K562 (cell line): ENCODE data around the gene B3GAT3. TPM values are rescaled to one million over a fixed set of nuclear protein-coding genes. Genes with fewer than 3 reads are reported as not detected.
"Not testable (repeated sequence)": the region's sequence is repeated elsewhere in the genome, so short reads cannot be mapped to it uniquely, and the experiment has no call there.

Source experiments
- ATAC-seq: fragments of 200-7000 bp; cut with Tn5 transposase; 3 replicates; pipeline ENCODE4 v1.9.1; 2020; ENCODE audit warnings: moderate library complexity
- BruUV-seq: library from RNA; stranded (reverse); fragments of 400-500 nt; replicated peaks from 2 replicates; lab custom pipeline; 2021; lab: Mats Ljungman, UMichigan
- CTCF ChIA-PET: fragments of 300-600 bp; formaldehyde crosslinking; extraction: SDS; loops from one replicate; lab custom pipeline; 2021; ENCODE audit warnings: low intra/inter-chr PET ratio; lab: Yijun Ruan, JAX
- POLR2A ChIA-PET: fragments of 300-600, 350-650 bp; sonication (Branson Sonifier 250); formaldehyde crosslinking; extraction: SDS; loops from one replicate; lab custom pipeline; 2021; ENCODE audit warnings: antibody characterized with exemption, inconsistent platforms; lab: Yijun Ruan, JAX
- DNase-seq, 4 experiments: peaks; one replicate each; pipeline versions ENCODE4 v3.0.0 to v3.0.0-alpha.2; 2011 to 2018; ENCODE audit warnings: low spot score in 3 of 4, mixed read lengths in 3 of 4; ENCODE audit errors: extremely low read depth in 1 of 4
- FAIRE-seq: peaks from 2 replicates; lab custom pipeline; 2011; peaks lifted over from hg19 to GRCh38; lab: Jason Lieb, UNC
- H2AFZ ChIP-seq: 2 replicates; pipeline ENCODE4 v1.6.0; 2011; ENCODE audit warnings: low read depth, low read length, control low read depth, inconsistent platforms
- H3K27ac ChIP-seq: fragments of 200-600 bp; 3 replicates; pipeline ENCODE4 v1.8.0; 2011; ENCODE audit warnings: low read depth, mild to moderate bottlenecking, control low read depth, inconsistent platforms, low read length, moderate library complexity, mixed read lengths; ENCODE audit errors: extremely low read depth
- H3K27me3 ChIP-seq, 2 experiments: fragments of 300-600 bp in 1 of 2; 2 replicates in 1 of 2; 3 replicates in 1 of 2; pipeline versions ENCODE4 v1.6.0 to v1.8.0; 2011; ENCODE audit warnings: inconsistent platforms in 2 of 2, low read length in 2 of 2, mild to moderate bottlenecking in 1 of 2, mixed read lengths in 1 of 2, moderate library complexity in 1 of 2; ENCODE audit not compliant: control insufficient read depth in 2 of 2, insufficient read depth in 2 of 2
- H3K36me3 ChIP-seq: fragments of 300-600 bp; 3 replicates; pipeline ENCODE4 v1.8.0; 2011; ENCODE audit warnings: mild to moderate bottlenecking, low read length, inconsistent platforms; ENCODE audit not compliant: control insufficient read depth, insufficient read depth
- H3K4me1 ChIP-seq, 2 experiments: fragments of 200-600 bp in 1 of 2; replicated peaks in 1 of 2; 2 replicates in 1 of 2; 3 replicates in 1 of 2; pipeline versions ENCODE4 v1.5.1 to v1.8.0; 2011; ENCODE audit warnings: inconsistent platforms in 2 of 2, low read length in 2 of 2, mild to moderate bottlenecking in 1 of 2, mixed read lengths in 1 of 2, moderate library complexity in 1 of 2; ENCODE audit not compliant: control insufficient read depth in 2 of 2, insufficient read depth in 2 of 2
- H3K4me2 ChIP-seq: 2 replicates; pipeline ENCODE4 v1.6.1; 2011; ENCODE audit warnings: low read length, control low read depth, inconsistent platforms, mixed read lengths; ENCODE audit not compliant: insufficient read depth
- H3K4me3 ChIP-seq: fragments of 200-600 bp; sonication (generic), shearing (Covaris generic); 2 replicates; pipeline ENCODE4 v1.5.1; 2016; ENCODE audit warnings: control low read depth, inconsistent platforms
- H3K79me2 ChIP-seq: fragments of 200-600 bp; 3 replicates; pipeline ENCODE4 v1.8.0; 2011; ENCODE audit warnings: low read length, inconsistent platforms; ENCODE audit not compliant: control insufficient read depth, insufficient read depth
- H3K9ac ChIP-seq, 2 experiments: 2 replicates each; pipeline versions ENCODE4 v1.6.0 to v1.6.1; 2011; ENCODE audit warnings: low read depth in 2 of 2, low read length in 2 of 2, control low read depth in 1 of 2, inconsistent platforms in 1 of 2, mild to moderate bottlenecking in 1 of 2, mixed read lengths in 1 of 2; ENCODE audit not compliant: insufficient read depth in 1 of 2
- H3K9me1 ChIP-seq: one replicate; pipeline ENCODE4 v1.6.0; 2011; ENCODE audit warnings: inconsistent platforms, mild to moderate bottlenecking, low read length, moderate library complexity; ENCODE audit not compliant: control insufficient read depth, insufficient read depth
- H3K9me3 ChIP-seq: replicated peaks from 2 replicates; pipeline ENCODE4 v1.5.1; 2011; ENCODE audit warnings: low read depth, low read length, inconsistent platforms; ENCODE audit not compliant: control insufficient read depth, insufficient read depth
- H4K20me1 ChIP-seq: replicated peaks from 2 replicates; pipeline ENCODE4 v1.6.1; 2011; ENCODE audit warnings: low read length, inconsistent platforms, mixed read lengths; ENCODE audit not compliant: control insufficient read depth, insufficient read depth
- HSF4 ChIP-seq: fragments of 250-450 bp; sonication (Bioruptor Pico); IDR thresholded peaks from 2 replicates; pipeline ENCODE4 v2.1.2; 2022; ENCODE audit warnings: mild to moderate bottlenecking, moderate library complexity, borderline replicate concordance
- POLR2G ChIP-seq: fragments of 200-400 bp; formaldehyde crosslinking; IDR thresholded peaks from 2 replicates; pipeline ENCODE4 v1.6.1; 2017; ENCODE audit warnings: low read depth, mild to moderate bottlenecking, antibody characterized with exemption, low read length, moderate library complexity
- RBFOX2 ChIP-seq: fragments of 200-400 bp; formaldehyde crosslinking; IDR thresholded peaks from 2 replicates; pipeline ENCODE4 v1.6.1; 2017; ENCODE audit warnings: low read depth, mild to moderate bottlenecking, low read length, moderate library complexity
- WGBS: fragments of 100-300 bp; shearing (Covaris generic); methylation state at CpG from one replicate; pipeline ENCODE4 v1.1.6; 2016; ENCODE audit warnings: low coverage, mixed read lengths; ENCODE audit not compliant: insufficient coverage; ENCODE audit errors: missing lambda C conversion rate; 5-methylcytosine and 5-hydroxymethylcytosine counted together
- in situ Hi-C: fragments of 300-500 bp; cut with MboI; formaldehyde crosslinking; loops from 4 replicates; pipeline ENCODE4 v1.15.0; 2018; ENCODE audit warnings: inconsistent platforms, mixed read lengths
- intact Hi-C: fragments of 100-400 bp; cut with micrococcal nuclease; formaldehyde crosslinking; loops from 2 replicates; pipeline ENCODE4 v1.14.2; 2022
- polyA plus RNA-seq, 8 experiments: library from polyadenylated mRNA; depleted of rRNA in 4 of 8; stranded (reverse) in 5 of 8; unstranded in 3 of 8; fragments of >200 nt; fragmentation: Nextera tagmentation in 2 of 8; fragmentation: Illumina TruSeq in 1 of 8; extraction: Ambion mirVana in 2 of 8; extraction: Trizol in 1 of 8; gene quantifications; 2 replicates each; pipeline versions ENCODE4 v1.2.1 to v1.2.3, GENCODE V29; 2011 to 2014; ENCODE audit warnings: inconsistent platforms in 1 of 8, missing spikeins in 1 of 8
- total RNA-seq, 7 experiments: library from RNA; depleted of rRNA in 6 of 7; stranded (reverse); fragments of >200 nt in 6 of 7; fragmentation: Illumina TruSeq in 2 of 7; extraction: Trizol in 2 of 7; gene quantifications; 2 replicates each; pipeline versions ENCODE4 v1.2.1 to v1.2.3, GENCODE V29; 2011 to 2021; ENCODE audit warnings: low replicate concordance in 1 of 7

The B3GAT3 gene
- total and polyA plus RNA-seq, 9 of the 15 experiments (the other 6 are each of a cell fraction or from before 2014, with no cell fraction given): 0.30 to 64.0 (median 21.4) TPM

DNA sequence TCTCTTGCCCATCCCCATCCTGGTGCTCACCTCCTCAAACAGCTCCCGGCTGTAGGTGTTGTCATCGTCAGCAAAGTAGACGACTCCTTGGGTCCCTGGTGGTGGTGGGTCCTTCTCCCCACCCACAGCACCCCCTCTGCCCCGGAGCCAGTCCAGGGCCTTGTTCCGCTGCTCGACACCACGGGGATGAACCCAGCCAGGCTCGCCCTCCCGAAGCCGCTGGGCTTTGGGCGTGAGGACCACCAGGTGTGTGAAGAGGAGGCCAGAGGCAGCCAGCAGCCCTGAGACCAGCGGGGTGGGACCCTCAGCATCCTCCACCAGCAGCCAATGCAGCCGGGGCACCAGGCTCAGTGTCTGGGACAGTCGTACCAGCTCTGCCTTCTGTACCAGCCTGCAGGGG, 4.8 kb downstream of the B3GAT3 start:
- BruUV-seq, DNase-seq, intact Hi-C loops, H3K9me1 ChIP-seq, H3K4me2 ChIP-seq, H4K20me1 ChIP-seq, ATAC-seq, H3K27me3 ChIP-seq, POLR2A ChIA-PET, H3K27ac ChIP-seq: not testable (repeated sequence)
- H3K9ac ChIP-seq: 0 out of 4 replicates have a peak overlapping the region, but pooled peaks of 1 of the 2 experiments have one; percentile 19
- H3K4me1 ChIP-seq: peaks cover 24 to 49% of the 10 kb centered on the region in 2 experiments; a peak in 4 of 5 replicates
- TF ChIP-seq POLR2G (peak; percentile 65), RBFOX2 (peak; percentile 48)
- TF ChIP-seq, all 486 proteins: peak for 2; not testable (repeated sequence) for 484
- Histone ChIP-seq H3K79me2 (peaks cover 22% of the 10 kb centered on the region), H3K36me3 (peaks cover 34% of the 10 kb centered on the region)
- in situ Hi-C loops, H3K4me3 ChIP-seq, FAIRE-seq, H3K9me3 ChIP-seq, CTCF ChIA-PET, H2AFZ ChIP-seq: not testable (repeated sequence)
- WGBS: 100% methylated on average over 4 of the region's 14 CpGs

DNA sequence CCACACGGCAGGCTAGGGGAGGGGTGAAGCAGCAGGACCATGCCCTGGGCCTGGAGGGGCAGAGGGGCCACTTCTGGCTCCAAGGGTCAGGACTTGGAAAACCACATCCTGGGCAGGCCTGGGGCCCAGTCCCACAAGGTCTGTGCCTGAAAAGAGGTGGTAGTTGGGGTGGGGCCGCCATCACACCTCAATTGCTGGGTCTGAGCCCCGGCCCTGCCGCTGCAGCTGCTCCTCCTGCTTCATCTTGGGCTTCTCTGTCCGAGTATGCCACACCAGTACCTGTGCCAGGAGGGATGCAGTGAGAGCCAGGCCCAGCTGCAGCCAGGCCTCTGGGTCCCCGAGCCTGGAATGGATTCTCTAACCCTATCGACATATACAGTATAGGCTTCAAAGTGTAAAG, 6.3 kb downstream of the B3GAT3 start:
- 95% methylated on average over 5 of the region's 7 CpGs for WGBS
- Histone ChIP-seq H3K27me3 (no peaks in the 10 kb centered on the region), H3K36me3 (peaks cover 38% of the 10 kb centered on the region), H3K4me1 (peaks cover 28 to 56% of the 10 kb centered on the region in 2 experiments), H3K27ac (no peak overlapping the region; the same call in 2 of the 3 replicates), H4K20me1 (0 out of 2 replicates have a peak, but pooled peaks cover 5% of the 10 kb centered on the region), H3K4me2 (no peak overlapping the region), H2AFZ (no peak overlapping the region), H3K9me1 (peaks cover 2% of the 10 kb centered on the region), H3K9ac (peak overlapping the region in 1 of 2 experiments; percentile 65; a peak in 1 of 4 replicates), H3K4me3 (no peak overlapping the region), H3K9me3 (no peaks in the 10 kb centered on the region), H3K79me2 (peaks cover 26% of the 10 kb centered on the region)
- ChIA-PET POLR2A (interaction anchor here (0.5 to 2.2 kb wide), 6 partner anchors 9 to 184 kb away, joined by 3 to 11 read pairs (median 3); partner anchors contain the start of genes MTA2 and TUT1), CTCF (no interaction called here)
- in situ Hi-C loops: no loop called here
- DNase-seq (no peak), ATAC-seq (no peak), FAIRE-seq (no peak)
- no TSS peak for BruUV-seq
- TF ChIP-seq HSF4: no peak
- peak; percentile 61 for TF ChIP-seq POLR2G
- intact Hi-C loops: no loop called here
